Fibroblast of gingiva (primary cell): Measurements from ENCODE around the gene TTC36.
"Not testable (repeated sequence)": the region's sequence is repeated elsewhere in the genome, so short reads cannot be mapped to it uniquely, and the experiment has no call there.

ENCODE experiments used
- DNase-seq: peaks from one replicate; pipeline ENCODE4 v3.0.0-alpha.2; 2011; ENCODE audit warnings: low read depth

The TTC36 gene

DNA sequence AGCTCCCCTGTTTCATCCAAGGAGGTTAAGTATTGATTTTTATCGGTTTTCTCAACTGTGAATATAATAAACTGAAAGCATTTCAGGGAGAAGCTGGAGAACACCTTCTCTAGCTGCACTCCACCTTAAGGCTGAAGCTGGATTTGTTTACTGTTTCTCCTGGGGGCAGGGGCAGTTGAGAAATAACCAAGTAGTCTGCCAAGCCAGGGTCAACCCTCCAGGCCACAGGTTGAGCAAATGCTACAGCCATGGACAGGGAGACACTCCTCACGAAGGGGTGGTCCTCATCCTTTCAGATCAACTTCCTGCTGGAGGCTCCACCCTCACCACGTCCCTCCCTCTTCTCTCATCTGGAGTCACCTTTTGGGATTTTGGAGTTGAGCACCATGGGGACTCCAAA is at the start of gene TTC36:
Gene TTC36 (plus strand): TSS at position 366 of the 400 bp plus-strand sequence. CDS start 21 bp downstream, at position 387.
- DNase-seq: no peak

GRCh38 chr11:118481238-118481637 is 46.0 kb upstream of the TTC36 start:
- not testable (repeated sequence) for DNase-seq

DNA sequence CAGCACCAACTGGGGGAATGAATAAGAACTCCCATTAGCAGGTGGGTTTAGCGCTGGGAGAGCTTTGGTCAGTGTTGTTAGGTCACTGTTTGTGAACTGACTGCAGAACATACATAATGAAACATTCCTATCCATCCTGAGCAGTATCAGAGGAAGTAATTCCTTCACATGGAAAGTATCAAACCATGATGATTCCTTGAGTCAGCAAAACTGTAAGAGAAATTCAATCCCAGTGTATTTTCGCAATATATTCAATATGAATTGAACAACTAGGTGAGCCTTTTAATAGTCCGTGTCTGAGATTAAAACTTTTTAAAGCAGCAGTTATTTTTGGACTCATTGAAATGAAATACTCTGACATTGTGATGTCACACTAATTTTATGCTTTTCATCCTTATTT is 42.9 kb upstream of the TTC36 start:
- DNase-seq: no peak

DNA sequence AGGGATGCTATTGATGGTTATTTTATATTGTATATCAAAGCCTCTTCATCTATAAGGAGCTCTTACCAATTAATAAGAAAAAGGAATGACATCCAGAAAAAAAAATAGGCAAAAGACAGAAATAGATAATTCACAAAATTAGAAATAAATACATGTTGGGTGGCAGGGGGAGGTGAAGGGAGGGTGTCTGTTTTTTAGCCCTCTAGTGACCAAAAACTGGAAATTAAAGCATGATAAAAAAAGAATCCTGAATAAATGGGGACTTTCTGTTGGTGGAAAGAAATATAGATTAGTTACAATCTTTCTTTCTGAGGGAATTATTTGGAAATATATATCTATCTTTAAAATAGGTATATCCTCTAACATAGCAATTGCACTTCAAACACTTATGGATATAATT is 42.0 kb upstream of the TTC36 start:
- DNase-seq: no peak

- peak; percentile 74 for DNase-seq
Observed at GRCh38 chr11:118488480-118489109, 38.7 kb upstream of the TTC36 start.

DNA sequence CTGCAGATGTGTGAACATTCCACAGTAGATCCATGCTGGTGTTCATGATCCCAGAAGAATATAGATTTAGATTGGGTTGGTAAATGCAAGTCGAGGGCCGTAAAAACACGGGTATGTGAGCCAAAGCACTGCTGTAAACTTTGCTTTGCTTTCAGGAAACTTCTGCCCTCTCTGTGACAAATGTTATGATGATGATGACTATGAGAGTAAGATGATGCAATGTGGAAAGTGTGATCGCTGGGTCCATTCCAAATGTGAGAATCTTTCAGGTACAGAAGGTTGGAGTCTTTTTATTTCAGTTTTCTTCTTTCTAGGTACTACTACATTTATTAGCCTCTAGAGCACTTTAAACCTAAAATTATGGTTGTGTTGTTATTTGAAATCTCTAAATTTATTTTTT is 36.2 kb upstream of the TTC36 start:
- no peak for DNase-seq

- DNase-seq: peak; percentile 39
Observed at GRCh38 chr11:118497831-118498230, 29.4 kb upstream of the TTC36 start.

DNA sequence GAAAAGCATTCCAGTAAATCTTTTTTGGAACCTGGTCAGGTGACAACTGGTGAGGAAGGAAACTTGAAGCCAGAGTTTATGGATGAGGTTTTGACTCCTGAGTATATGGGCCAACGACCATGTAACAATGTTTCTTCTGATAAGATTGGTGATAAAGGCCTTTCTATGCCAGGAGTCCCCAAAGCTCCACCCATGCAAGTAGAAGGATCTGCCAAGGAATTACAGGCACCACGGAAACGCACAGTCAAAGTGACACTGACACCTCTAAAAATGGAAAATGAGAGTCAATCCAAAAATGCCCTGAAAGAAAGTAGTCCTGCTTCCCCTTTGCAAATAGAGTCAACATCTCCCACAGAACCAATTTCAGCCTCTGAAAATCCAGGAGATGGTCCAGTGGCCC is 24.1 kb upstream of the TTC36 start:
- no peak for DNase-seq

GRCh38 chr11:118511601-118512000 is 15.7 kb upstream of the TTC36 start:
- no peak for DNase-seq

DNA sequence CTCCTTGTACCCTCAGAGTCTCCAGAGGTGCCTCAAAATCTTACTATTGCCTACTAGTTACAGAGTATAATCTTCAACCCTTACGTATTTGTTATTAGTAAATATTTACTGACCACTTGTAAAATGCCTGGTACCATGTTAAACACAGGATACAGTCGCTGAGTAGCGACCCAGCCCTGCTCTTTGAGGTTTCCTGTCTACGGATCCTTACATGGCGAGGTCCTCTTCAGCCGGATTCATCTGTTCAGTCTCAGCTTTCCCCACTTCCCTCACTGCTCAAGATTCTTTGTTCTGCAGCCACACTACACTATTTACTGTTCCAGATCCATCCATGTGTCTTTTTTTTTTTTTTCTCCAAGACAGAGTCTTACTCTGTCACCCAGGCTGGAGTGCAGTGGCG is 13.2 kb upstream of the TTC36 start:
- no peak for DNase-seq

DNA sequence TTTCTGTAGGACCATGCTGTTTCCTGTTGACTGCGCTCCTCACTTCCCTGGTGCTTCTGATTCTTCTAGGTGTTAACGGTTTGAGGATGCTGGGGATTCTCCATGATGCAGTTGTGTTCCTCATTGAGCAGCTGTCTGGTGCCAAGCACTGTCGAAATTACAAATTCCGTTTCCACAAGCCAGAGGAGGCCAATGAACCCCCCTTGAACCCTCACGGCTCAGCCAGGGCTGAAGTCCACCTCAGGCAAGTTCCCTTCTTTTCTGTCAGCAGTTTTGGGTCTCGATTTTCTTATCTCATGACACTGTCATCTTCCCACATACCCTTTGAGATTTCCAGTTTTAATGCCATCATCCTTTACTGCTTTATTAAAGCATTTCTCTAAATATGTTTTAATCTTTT is 7.7 kb upstream of the TTC36 start:
- DNase-seq: no peak

DNA sequence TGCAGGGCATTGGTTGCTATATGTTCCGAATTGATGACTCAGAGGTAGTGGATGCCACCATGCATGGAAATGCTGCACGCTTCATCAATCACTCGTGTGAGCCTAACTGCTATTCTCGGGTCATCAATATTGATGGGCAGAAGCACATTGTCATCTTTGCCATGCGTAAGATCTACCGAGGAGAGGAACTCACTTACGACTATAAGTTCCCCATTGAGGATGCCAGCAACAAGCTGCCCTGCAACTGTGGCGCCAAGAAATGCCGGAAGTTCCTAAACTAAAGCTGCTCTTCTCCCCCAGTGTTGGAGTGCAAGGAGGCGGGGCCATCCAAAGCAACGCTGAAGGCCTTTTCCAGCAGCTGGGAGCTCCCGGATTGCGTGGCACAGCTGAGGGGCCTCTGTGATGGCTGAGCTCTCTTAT is 5.4 kb upstream of the TTC36 start:
- no peak for DNase-seq

DNA sequence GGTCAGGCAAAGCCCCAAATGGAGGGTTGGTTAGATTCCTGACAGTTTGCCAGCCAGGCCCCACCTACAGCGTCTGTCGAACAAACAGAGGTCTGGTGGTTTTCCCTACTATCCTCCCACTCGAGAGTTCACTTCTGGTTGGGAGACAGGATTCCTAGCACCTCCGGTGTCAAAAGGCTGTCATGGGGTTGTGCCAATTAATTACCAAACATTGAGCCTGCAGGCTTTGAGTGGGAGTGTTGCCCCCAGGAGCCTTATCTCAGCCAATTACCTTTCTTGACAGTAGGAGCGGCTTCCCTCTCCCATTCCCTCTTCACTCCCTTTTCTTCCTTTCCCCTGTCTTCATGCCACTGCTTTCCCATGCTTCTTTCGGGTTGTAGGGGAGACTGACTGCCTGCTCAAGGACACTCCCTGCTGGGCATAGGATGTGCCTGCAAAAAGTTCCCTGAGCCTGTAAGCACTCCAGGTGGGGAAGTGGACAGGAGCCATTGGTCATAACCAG is 4.7 kb upstream of the TTC36 start:
- DNase-seq: peak; percentile 12

DNA sequence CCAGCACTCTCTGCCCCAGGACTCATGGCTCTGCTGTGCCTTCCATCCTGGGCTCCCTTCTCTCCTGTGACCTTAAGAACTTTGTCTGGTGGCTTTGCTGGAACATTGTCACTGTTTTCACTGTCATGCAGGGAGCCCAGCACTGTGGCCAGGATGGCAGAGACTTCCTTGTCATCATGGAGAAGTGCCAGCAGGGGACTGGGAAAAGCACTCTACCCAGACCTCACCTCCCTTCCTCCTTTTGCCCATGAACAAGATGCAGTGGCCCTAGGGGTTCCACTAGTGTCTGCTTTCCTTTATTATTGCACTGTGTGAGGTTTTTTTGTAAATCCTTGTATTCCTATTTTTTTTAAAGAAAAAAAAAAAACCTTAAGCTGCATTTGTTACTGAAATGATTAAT is 2.9 kb upstream of the TTC36 start:
- no peak for DNase-seq

DNA sequence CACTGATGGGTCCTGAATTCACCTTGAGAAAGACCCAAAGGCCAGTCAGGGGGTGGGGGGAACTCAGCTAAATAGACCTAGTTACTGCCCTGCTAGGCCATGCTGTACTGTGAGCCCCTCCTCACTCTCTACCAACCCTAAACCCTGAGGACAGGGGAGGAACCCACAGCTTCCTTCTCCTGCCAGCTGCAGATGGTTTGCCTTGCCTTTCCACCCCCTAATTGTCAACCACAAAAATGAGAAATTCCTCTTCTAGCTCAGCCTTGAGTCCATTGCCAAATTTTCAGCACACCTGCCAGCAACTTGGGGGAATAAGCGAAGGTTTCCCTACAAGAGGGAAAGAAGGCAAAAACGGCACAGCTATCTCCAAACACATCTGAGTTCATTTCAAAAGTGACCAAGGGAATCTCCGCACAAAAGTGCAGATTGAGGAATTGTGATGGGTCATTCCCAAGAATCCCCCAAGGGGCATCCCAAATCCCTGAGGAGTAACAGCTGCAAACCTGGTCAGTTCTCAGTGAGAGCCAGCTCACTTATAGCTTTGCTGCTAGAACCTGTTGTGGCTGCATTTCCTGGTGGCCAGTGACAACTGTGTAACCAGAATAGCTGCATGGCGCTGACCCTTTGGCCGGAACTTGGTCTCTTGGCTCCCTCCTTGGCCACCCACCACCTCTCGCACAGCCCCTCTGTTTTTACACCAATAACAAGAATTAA is 2.4 kb upstream of the TTC36 start:
- DNase-seq: no peak

DNA sequence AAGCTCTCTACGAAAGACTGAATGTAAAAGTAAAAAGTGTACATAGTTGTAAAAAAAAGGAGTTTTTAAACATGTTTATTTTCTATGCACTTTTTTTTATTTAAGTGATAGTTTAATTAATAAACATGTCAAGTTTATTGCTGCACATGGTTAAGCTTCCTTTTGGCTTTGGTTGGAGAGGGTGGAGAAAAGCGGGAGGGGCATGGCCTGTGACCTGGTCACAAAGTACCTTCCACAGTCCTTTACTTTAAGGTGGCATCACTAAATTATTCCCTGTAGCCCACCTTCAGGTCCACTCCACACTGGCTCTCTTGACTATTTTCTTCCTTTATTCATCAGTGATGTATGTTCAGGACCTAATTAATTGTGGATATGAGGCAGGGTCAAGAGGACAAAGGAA is 586 bp upstream of the TTC36 start:
- no peak for DNase-seq

- DNase-seq: no peak
Observed at GRCh38 chr11:118528511-118528910, 1.2 kb downstream of the TTC36 start.

DNA sequence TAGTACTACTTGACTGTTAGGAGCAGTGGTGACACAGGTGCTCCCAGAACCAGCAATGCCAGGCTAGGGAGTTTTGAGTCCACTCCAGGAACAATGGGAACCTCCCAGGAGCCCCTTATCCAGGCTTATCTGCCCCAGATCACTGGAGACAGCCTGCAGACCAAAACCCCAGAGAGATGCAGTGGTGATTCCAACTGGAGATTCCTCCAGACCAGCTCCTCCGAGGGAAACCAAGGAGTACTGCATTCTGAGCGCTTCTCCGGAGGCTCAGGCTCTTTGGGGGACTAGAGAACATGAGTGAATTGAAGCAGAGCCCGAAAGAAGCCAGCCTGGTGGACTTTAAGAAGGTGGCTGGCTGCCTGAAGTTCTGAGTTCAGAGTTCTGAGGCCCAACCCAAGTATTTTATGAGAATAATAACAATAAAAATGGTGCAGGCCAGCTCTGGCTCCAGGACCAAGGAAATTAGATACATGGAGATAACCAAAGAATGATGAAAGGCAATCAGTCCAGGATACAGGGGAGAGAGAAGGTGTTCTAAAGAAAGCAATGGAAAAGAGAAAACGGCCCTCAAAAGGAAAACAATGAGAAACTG is 2.4 kb downstream of the TTC36 start:
- DNase-seq: no peak

- no peak for DNase-seq
Observed at GRCh38 chr11:118530180-118530682, 3.0 kb downstream of the TTC36 start.

GRCh38 chr11:118530683-118531596 is 3.7 kb downstream of the TTC36 start, which contains the start of gene TMEM25:
Gene TMEM25, plus strand, starts transcription at chr11:118531192. Its CDS starts 610 bp downstream, at chr11:118531802.
- DNase-seq: peak; percentile 19

DNA sequence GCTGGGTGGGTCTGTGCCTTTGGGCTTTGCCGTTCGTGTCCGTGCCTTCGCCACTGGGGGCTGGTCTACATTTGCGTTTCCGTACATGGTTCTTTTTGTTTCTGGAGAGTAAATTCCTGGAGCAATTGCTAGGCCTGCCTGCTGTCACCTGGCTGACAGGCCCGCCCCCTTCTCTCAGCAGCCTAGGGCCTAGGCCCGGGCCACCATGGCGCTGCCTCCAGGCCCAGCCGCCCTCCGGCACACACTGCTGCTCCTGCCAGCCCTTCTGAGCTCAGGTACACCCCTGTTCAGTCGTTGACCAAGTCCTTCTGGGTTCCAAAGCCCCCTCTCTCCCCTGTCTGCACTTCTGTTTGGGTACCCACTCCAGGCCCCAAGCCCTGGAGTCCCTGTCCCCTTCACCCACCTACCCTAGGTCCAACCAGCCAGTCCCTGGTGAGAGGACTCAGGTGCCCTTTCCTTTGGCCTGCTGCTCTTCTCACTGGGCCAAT is 4.4 kb downstream of the TTC36 start:
- no peak for DNase-seq

- no peak for DNase-seq
Observed at GRCh38 chr11:118532091-118532490, 4.8 kb downstream of the TTC36 start.
